HG02678 (cell line): Measurements from ENCODE around the gene OR2F1.

Experiments
- ATAC-seq: cut with Tn5 transposase; IDR thresholded peaks from one replicate; pipeline ENCODE4 v1.9.1; 2021; ENCODE audit warnings: mild to moderate bottlenecking, moderate library complexity; ENCODE audit not compliant: unreplicated experiment

Gene OR2F1, protein sequence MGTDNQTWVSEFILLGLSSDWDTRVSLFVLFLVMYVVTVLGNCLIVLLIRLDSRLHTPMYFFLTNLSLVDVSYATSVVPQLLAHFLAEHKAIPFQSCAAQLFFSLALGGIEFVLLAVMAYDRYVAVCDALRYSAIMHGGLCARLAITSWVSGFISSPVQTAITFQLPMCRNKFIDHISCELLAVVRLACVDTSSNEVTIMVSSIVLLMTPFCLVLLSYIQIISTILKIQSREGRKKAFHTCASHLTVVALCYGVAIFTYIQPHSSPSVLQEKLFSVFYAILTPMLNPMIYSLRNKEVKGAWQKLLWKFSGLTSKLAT

DNA sequence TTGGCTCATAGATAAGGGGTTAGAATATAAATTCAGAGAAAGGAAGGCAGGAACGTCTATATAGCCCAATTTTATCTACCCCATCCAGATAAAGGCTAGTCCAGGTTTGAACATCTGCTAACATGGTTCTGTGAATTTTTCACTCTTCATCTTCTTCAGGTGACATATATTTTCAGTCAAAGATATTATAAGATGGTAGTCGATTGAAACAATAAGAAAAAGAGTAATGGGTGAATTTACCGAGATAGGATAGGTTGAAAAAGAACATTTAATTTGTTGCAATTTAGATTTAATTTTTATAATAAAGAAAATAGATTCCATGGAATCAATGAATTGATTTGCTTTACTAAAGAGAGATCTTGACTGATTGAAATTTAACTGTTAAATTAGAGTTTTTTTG is at the start of gene OR2F1:
TSS of gene OR2F1 (plus strand) at position 301 of the 400 bp plus-strand sequence. CDS start 5,127 bp downstream, outside the sequence.
- no peak for ATAC-seq

DNA sequence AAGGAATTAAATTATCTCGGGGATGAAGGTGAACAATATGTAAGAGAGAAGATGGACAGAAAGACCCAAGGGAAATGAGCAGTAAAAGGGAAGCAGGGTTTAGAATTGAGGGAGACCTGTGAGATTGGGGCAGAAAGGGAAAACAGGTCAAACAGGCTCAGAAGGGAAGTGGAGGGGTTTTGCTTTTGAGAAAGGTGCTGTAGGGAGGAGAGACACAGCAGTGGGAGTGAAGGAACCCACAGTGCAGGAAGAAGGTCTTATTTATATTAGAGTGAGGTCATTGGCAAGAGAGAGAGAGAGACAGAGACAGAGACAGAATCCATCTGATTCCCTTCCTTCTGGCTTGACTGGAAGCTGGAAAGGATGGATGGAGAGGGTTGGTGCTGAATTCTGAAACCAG is 49.1 kb upstream of the OR2F1 start:
- ATAC-seq: no peak

DNA sequence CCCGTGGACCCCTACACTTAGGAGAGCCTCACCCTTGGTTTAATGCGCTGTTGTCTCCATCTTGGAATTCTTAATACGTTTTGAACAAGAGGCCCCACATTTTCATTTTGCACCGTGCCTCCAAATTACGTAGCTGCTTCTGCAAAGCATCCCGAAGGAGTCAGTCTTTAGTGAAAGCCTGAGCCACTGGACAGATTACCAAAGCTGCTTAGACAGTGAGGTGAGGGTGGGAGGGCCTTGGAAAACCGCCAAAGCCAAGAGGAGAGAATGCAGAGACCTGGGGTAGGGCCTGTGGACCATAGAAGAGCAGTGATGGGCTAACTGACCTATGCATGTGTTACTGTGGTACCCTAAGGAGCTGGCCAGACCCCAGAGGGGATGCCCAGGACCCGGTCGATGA is 48.5 kb upstream of the OR2F1 start:
- no peak for ATAC-seq

DNA sequence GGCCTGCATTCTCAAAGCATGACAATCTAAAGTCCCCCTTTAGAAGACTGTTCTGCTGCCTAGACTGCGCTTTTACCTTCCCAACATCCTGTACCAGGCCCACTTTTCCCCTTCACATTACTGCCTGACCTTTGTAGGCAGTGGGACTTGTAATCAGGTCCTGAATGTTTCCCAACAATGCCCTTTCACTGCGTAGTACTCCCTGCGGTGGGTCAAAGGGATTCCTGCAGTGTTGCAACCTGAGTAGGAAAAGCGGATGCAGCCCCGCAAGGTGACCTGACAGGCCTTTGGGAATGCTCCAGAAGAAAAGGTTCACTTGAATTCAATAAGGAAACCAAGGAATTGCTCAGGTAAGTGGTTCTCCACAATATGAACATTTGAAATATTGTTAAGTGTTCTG is 47.7 kb upstream of the OR2F1 start:
- ATAC-seq: no peak

DNA sequence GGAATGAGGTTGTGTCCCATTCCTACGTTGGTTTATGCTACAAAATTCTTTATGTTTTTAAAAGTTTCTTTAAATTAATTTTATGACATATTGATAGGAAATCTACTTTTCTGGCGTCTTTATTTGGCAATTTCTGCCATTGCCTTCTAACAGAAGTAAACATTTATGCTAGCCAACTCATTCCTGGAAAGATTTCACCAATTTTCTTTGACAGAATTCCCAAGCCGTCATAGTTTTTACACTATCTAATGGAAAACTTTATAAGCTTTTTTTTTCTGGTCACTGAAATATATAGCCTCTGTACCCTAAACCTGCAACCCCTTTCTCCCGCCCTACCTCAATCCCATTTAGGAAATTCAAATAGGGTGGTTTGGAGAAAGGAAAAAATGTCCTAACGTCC is 46.5 kb upstream of the OR2F1 start:
- ATAC-seq: no peak

DNA sequence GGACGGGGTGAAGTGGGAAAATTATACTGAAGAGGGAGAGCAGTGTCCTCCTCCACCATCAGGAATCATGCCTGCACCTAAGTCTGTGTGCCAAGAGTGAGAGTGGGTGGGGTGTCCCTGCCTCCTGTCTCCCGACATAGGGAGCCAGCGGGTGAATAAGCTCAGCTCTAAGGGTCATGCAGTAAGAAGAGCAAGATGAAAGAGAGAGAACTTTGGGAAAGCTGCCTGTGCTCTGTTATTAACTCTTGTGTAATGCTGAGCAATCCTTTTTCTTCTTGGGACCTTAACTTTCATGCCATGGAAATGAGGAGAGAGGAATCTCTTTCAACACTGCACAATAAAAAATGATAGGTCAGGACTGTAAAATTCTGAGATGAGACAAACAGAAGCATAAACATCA is 44.8 kb upstream of the OR2F1 start:
- no peak for ATAC-seq

DNA sequence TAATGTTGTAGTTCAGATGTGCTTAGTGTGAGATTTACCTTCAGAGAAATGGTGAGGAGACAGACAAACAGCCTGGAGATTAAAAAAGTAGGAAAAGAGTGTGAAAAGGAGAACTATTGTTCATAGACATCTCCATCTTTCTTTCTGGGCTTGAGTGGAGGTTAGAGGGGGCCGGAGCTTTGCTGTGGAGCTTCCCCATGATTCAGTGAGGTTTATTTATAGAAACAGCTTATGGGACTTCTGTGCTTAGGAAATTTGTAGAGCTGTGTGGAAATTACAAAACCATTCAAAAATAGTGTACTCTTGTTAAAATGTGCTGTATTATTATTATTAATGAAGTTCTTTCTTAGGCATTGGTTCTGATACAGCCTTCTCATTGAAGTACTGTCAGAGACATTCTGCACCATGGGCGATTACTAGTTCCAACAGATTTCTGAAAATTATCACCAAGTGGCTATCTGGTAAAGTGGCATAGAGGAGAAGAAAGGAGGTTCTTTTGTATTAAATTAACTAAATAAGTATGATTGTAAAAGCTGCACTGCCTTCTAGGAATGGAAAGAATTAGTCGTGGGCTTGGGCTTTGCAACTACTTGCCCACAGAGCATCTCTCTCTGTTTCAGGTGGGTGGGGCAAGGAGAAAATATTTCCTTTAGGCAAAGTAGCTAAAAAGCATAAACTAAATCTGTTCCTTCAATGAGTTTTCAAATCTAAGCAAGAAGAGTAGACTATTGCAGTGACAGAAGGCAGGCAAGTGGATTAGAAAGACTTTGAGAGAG is 44.0 kb upstream of the OR2F1 start:
- ATAC-seq: no peak

DNA sequence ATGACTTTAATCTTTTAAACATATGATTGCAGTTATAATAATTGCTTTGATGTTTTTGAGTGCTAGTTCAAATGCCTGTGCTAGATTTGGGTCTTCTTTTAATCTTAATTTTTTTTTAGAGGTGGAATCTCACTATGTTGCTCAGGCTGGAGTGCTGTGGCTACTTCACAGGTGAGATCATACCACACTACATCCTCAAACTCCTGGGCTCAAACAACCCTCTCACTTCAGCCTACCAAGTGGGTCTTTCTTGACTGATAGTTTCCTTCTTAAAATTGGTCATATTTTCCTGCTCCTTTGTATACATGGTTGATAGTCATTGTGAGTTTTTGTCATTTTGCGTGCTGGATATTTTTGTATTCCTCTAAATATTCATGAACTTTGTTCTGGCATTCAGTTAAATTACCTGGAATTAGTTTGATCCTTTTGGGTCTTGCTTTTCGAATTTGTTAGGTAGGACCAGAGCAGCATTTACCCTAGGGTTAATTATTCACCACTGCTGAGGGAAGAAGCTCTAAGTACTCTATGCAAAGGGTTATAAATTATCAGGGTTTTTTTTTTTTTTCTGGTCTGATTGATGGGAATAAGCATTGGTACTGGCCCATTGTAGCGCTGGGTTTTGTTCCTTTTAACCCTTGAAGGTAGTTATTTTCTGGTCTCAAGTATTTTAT is 40.6 kb upstream of the OR2F1 start:
- no peak for ATAC-seq

DNA sequence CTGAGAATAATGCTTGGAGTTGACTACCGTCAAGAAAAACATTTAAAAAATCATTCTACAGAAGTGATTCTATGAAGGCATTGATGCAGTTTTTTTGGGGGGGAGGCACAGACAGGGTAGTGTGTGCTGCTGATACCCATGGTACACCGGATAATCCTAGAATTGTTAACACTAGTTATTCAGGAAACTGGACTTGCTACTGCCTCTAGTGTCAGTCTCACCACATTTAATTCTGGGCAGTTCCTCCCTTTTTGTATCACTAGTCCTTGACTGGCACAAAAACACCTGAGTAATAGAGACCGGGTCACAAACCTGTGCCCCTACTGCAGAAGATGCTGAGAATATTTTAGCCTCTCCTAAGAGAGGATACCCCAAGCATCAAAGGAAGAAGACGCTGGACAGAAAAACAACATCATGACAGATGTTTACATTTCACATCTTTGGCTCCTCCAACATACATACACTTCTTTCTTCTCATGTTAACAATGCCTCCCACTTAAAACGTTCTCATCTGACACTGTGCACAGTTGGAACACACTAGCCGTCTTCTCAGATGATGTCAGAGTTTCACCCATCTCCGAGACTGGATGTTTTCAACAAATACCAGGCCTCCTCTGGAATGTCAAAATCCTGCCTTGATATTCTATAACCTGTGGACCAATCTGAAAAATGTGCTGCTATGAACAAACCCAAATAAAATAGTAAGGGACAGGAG is 39.5 kb upstream of the OR2F1 start:
- no peak for ATAC-seq

DNA sequence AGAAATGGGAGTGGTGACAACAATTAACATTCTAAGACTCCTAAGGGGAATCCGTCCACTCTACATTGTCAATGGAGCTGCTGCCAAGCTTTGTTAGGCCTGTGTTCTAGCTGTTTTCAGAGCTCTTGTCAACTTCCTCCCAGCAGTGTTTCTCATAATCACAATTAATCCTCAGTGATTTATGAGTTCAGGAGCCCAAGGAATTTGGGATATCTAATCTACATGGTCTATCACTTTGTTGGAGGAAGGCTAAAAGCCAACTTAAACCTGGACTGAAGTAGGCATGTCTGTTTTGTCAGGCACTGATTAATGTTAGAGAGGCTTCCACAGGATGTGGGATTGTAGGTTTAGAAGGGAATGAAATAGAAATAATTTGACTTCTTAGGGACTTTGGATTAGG is 29.8 kb upstream of the OR2F1 start:
- ATAC-seq: no peak

DNA sequence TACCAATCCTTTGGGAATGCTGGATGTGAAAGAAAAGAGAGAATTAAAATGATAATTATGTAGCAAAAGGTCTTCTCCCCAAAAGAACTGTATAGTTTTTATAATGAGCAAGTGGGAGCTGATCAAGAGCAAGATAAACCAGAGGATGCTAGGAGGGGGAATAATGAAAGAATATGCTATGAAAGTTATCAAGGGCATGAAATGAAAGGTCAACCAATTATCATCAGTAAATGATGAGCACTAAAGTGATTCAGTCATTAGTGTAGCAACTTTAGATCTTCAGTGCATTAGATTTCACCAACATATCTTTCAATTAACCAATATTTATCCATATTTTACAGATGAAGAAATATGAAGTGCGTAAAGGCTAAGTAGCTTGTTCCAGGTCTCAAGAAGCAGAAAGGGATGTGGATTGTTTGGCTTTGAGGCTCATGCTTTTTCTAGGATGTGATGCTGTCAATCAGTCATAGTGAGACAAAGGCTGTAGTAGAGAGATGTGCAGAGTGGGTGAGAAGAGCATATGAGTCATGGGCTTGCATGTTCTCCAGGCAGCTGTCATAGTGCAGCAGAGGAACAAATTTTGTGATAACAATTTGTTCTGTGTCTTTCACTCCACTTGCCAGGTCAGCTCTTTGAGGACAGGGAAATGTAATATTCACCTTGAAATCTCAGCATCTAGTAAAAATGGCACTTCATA is 25.3 kb upstream of the OR2F1 start:
- no peak for ATAC-seq

DNA sequence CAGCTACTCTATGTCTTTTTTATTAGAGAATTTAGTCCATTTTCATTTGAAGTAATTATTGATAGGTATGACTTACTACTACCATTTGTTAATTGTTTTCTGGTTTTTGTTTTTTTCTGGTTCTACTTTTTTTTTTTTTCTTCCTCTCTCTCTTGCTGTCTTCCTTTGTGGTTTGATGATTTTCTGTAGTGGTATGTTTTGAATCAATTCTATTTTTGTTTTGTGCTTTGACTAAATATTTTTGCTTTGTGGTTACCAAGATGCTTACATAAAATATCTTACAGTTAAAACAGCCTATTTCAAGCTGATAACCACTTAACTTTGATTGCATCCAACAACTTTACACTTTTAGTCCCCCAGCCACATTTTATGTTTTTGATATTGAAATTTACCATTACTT is 22.9 kb upstream of the OR2F1 start:
- no peak for ATAC-seq

DNA sequence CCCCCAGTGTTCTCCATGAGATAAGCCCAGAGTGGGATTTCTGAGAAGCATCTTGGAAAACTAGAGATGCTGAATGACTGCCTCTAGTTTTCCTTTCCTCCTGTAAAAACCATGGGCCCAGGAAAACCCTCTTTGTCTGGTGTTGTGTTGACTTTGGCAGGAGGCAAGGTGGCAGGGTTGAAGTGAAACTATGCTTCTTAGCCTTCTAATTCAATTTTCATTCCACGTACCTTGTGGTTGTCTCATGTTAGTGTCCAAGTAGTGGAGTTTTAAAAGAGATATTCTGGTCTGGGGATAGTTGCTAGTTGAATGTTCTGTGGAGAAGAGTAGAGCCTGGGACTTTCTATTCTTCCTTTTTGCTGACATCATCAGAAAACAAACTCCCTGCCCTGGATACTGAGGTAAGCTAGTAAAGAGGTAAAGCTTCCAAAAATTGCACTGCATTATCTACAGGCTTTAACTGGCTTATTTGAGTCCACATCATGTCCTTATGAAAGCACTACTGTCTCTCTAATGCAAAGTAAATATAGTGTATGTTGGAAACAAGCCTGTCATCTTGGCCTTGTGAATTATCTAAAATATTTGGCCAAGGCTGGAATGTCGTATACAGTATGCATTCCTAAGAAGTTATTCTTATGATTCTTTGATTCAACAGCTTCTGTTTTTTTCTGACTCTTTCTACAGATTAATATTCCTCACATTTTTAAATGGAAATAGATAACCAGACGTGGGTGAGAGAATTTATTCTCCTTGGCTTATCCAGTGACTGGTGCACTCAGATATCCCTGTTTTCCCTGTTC is 19.9 kb upstream of the OR2F1 start, which contains the start of gene OR2F2:
TSS of gene OR2F2 (plus strand) at position 708 of the 800 bp plus-strand sequence. CDS start at position 708, 0 bp downstream.
- ATAC-seq: no peak

DNA sequence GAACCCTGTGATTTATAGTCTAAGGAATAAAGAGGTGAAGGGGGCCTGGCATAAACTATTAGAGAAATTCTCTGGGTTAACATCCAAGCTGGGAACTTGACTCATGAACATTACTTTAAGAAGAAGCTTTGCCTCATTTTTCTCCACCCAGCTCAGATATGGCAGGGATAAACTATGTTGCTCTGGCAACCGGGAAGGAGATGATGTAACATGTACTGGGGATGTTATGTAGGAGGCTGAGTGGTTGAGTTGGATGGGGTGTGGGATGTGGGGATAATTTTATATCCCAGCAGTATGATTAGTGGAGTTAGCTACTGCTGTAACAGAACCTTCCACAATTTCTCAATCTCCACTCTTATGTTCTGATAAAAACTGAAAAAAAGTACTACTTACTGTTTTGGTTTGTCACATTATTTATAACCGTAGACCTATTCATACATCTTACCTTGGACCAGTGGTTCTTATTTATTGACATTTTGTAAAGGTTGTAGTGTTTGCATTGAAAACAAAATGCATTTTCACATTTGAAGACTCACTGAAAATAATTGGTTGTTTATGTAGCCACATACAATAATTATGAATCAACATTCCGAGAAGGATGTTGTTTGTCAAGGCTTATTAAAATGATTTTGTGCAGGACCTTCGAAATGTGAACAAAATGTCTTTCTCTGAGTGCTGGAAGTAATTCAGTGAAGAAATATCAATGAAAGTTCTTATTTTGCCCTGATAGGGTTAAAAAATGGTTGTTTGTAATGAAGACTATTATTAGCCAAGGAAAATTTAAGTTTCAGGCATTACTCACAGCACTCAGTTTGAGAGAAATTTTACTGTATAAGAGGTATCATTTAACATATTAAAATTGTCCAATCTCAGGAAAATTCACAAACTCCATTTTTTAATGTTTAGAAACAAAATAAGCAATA is 18.3 kb upstream of the OR2F1 start:
- no peak for ATAC-seq

DNA sequence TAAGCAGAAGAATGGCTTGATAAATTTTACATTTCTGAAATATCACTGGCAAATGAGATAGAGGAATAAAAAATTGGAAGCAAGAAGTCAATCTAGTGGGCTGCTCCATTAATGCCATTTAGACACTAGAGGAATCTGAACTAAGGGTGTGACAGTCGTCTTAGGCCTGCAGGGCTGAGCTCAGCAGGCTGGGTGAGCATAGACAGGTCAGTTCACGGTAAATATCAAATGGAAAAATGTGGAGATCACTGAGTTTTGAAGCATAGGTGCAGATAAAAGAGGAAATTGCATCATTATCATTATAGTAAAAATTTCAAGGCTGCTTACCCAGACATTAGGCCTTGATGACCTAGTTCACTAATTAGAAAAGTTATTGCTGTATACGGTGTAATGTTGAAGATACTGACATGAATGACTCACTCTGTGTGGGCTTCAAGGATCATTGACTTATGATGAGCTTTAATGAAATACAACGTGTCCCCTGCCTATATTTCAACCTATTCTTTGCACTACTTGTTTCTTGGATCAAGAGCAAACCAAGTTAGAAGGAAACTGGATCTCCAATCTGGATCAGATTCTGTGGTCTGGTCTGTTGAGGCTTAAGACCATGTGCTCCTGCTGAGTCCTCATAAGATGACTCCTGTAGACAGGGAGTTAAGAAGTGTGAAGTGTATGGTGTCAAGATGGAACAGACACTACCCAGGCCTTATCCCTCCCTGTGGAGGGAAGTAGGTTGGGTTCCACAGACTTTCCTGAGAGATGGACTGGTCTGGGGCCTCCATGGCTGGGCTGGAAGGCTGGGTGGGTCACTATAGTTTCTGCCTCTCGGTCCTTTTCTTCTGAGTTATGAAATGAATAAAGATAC is 16.0 kb upstream of the OR2F1 start:
- no peak for ATAC-seq

DNA sequence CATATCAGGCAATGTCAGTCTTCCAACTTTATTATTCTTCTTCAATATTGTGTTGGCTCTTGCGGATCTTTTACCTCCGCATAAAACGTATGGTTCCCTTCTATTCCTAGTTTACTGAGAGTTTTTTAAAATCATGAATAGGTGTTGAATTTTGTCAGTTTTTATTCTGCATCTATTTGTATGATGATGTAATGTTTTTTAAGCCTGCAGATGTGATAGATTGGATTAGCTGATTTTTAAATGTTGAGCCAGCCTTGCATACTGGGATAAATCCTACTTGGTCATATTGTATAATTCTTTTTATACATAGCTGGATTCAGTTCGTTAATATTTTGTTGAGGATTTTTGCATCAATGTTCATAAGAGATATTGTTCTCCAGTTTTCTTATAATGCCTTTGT is 9.2 kb upstream of the OR2F1 start:
- no peak for ATAC-seq

DNA sequence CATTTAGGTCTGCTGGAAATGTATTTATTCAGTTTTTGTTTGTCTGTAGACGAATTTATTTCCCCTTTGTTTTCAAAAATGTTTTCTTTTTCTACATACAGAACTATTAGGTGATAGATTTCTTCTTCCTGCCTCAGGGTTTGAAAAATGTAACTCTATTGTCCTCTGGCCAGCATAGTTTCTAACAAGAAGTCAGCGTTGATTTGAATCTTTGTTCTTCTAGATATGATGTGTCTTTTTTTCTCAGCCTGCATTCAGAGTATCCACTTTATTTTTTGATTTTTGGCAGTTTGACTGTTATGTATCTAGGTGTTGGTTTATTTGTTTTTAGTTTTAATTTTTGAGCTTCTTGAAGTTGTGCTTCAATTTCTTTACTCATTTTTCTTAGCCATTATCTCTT is 7.5 kb upstream of the OR2F1 start:
- no peak for ATAC-seq

DNA sequence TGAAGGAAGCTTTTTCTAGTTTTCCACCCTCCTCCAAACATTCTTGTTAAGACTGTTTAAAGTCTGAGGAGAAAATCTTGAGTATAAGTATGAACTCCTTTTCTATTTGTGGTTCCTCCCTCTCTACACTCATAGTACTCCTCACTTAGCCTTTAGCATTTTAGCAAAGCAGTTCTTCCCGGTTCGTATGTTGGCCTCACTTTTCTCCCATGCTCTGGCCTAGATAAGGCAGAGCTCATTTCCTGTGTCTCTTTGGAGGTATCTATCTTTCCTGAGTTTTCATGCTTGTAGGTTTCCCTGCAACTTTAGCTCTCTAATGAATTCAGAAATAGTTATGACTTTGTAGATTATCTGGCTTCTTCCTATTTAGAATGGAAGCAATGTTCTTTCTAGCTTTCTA is 5.9 kb upstream of the OR2F1 start:
- no peak for ATAC-seq
